H1 (cell line): ENCODE measurements around the gene GAS7. TPM values are rescaled to one million over a fixed set of nuclear protein-coding genes. Genes with fewer than 3 reads are reported as not detected.

Experiments used
- CHD1 ChIP-seq: IDR thresholded peaks from 2 replicates; pipeline ENCODE4 v1.6.1; 2012; ENCODE audit warnings: low read depth, low read length, improper control_type of control experiment
- CHD7 ChIP-seq: fragments of 300-600 bp; sonication (generic); IDR thresholded peaks from 2 replicates; pipeline ENCODE4 v1.7.1; 2012; ENCODE audit warnings: low read length, moderate library complexity, mild to moderate bottlenecking, inconsistent platforms; ENCODE audit not compliant: insufficient replicate concordance
- EZH2 ChIP-seq: fragments of 200-600 bp; sonication (generic); IDR thresholded peaks from 2 replicates; pipeline ENCODE4 v1.7.1; 2012; ENCODE audit warnings: low read depth, mild to moderate bottlenecking, moderate library complexity, low read length, inconsistent platforms; ENCODE audit not compliant: severe bottlenecking
- GTF2F1 ChIP-seq: IDR thresholded peaks from 2 replicates; pipeline ENCODE4 v1.6.1; 2012; ENCODE audit warnings: low read depth, low read length, improper control_type of control experiment, borderline replicate concordance
- HDAC6 ChIP-seq: IDR thresholded peaks from one replicate; pipeline ENCODE4 v1.7.1; 2012; ENCODE audit warnings: low read depth, mild to moderate bottlenecking, inconsistent platforms, low read length, moderate library complexity
- NANOG ChIP-seq: IDR thresholded peaks from 2 replicates; pipeline ENCODE4 v1.6.1; 2011; ENCODE audit warnings: low read length, low read depth, mild to moderate bottlenecking, inconsistent platforms; ENCODE audit not compliant: insufficient read depth, poor library complexity, severe bottlenecking
- NRF1 ChIP-seq: IDR thresholded peaks from 2 replicates; pipeline ENCODE4 v1.6.1; 2011; ENCODE audit warnings: mild to moderate bottlenecking, low read depth, low read length, improper control_type of control experiment
- POU5F1 ChIP-seq: IDR thresholded peaks from 2 replicates; pipeline ENCODE4 v1.6.1; 2011; ENCODE audit warnings: low read depth, mild to moderate bottlenecking, low read length, moderate library complexity
- RFX5 ChIP-seq: IDR thresholded peaks from 2 replicates; pipeline ENCODE4 v1.6.1; 2011; ENCODE audit warnings: low read depth, low read length, improper control_type of control experiment, borderline replicate concordance
- SUZ12 ChIP-seq: fragments of 200-600 bp; sonication (generic); IDR thresholded peaks from 2 replicates; pipeline ENCODE4 v1.6.1; 2012; ENCODE audit warnings: mild to moderate bottlenecking, inconsistent platforms, low read length, moderate library complexity, mixed read lengths
- polyA plus RNA-seq, 7 experiments: library from polyadenylated mRNA; depleted of rRNA in 3 of 7; stranded (reverse) in 5 of 7; unstranded in 2 of 7; fragments of >200 nt in 5 of 7; fragments of 200-250 nt in 2 of 7; gene quantifications; 1 replicate in 5 of 7; 2 replicates in 1 of 7; 4 replicates in 1 of 7; pipeline versions ENCODE4 v1.2.1 to v1.2.3, GENCODE V29; 2011 to 2013; ENCODE audit warnings: missing spikeins in 2 of 7, mixed read lengths in 2 of 7
- total RNA-seq: library from RNA; stranded (reverse); fragmentation: NEBNext Ultra II Directional; extraction: Animal tissue kit (Norgen Biotek cat#: 25700); gene quantifications from 2 replicates; pipeline ENCODE4 v1.2.1, GENCODE V29; 2021

Gene GAS7
- total and polyA plus RNA-seq, 2 of the 8 experiments (the other 6 are each of a cell fraction or from before 2014, with no cell fraction given) = 5.0 to 14.5 TPM

GRCh38 chr17:10172778-10173177, 25.6 kb downstream of the GAS7 start (continued):
- TF ChIP-seq CHD7 = no peak
- no peak for TF ChIP-seq RFX5
- no peak for TF ChIP-seq NRF1
- TF ChIP-seq HDAC6 = no peak
- TF ChIP-seq SUZ12 = no peak
- TF ChIP-seq NANOG = no peak
- TF ChIP-seq GTF2F1 = no peak
- TF ChIP-seq CHD1 = no peak
- no peak for TF ChIP-seq EZH2
- no peak for TF ChIP-seq POU5F1
